ACHN (cell line): ENCODE results near the gene SKP2.
"Not testable (repeated sequence)": the region's sequence is repeated elsewhere in the genome, so short reads cannot be mapped to it uniquely, and the experiment has no call there.

Experiments
- DNase-seq: peaks from one replicate; pipeline ENCODE4 v3.0.0-alpha.2; 2015
- in situ Hi-C: cut with HindIII; loops from 2 replicates; pipeline ENCODE4 v1.10.0; 2017; ENCODE audit warnings: low sequenced_read_pairs, low pct_ligation_motif_present, low pct_unique_long_range_greater_than_20kb

The SKP2 gene

GRCh38 chr5:36180556-36181350, 28.8 kb downstream of the SKP2 start:
- in situ Hi-C loops, result no loop called here
- no peak for DNase-seq

GRCh38 chr5:36181774-36182173, 29.9 kb downstream of the SKP2 start:
- in situ Hi-C loops, result no loop called here
- no peak for DNase-seq

- in situ Hi-C loops, DNase-seq: not testable (repeated sequence)
These were observed 32.5 kb downstream of the SKP2 start for GRCh38 chr5:36184408-36184807.

- in situ Hi-C loops, result no loop called here
These were observed 41.8 kb downstream of the SKP2 start for GRCh38 chr5:36193746-36194145.

GRCh38 chr5:36198281-36198680, 46.4 kb downstream of the SKP2 start:
- DNase-seq, result no peak
- in situ Hi-C loops, result no loop called here

More at GRCh38 chr5:36193746-36194145, 41.8 kb downstream of the SKP2 start:
- DNase-seq, result no peak

GRCh38 chr5:36198783-36199182, 46.9 kb downstream of the SKP2 start:
- DNase-seq, in situ Hi-C loops: not testable (repeated sequence)

- in situ Hi-C loops, result no loop called here
- no peak for DNase-seq
These were observed 47.7 kb downstream of the SKP2 start for GRCh38 chr5:36199620-36200019.

- in situ Hi-C loops, result no loop called here
- peak; percentile 11 for DNase-seq
These were observed 48.6 kb downstream of the SKP2 start for GRCh38 chr5:36200513-36200912.

- no peak for DNase-seq
- in situ Hi-C loops, result no loop called here
These were observed 50.6 kb downstream of the SKP2 start for GRCh38 chr5:36202521-36202961.

GRCh38 chr5:36205329-36205728, 53.4 kb downstream of the SKP2 start:
- DNase-seq, result no peak
- in situ Hi-C loops, result no loop called here

- in situ Hi-C loops, result no loop called here
- DNase-seq, result no peak
These were observed 55.0 kb downstream of the SKP2 start for GRCh38 chr5:36206913-36207312.

- in situ Hi-C loops, result no loop called here
- no peak for DNase-seq
These were observed 56.9 kb downstream of the SKP2 start for GRCh38 chr5:36208786-36209185.

- in situ Hi-C loops, result no loop called here
- DNase-seq, result no peak
These were observed 57.8 kb downstream of the SKP2 start for GRCh38 chr5:36209664-36210063.

- DNase-seq, result no peak
- in situ Hi-C loops, result no loop called here
These were observed 62.5 kb downstream of the SKP2 start for GRCh38 chr5:36214436-36214835.

GRCh38 chr5:36215910-36216309, 64.0 kb downstream of the SKP2 start:
- no peak for DNase-seq

GRCh38 chr5:36217567-36217966, 65.7 kb downstream of the SKP2 start:
- DNase-seq, result no peak
- in situ Hi-C loops, result no loop called here

More at GRCh38 chr5:36215910-36216309, 64.0 kb downstream of the SKP2 start:
- in situ Hi-C loops, result no loop called here

GRCh38 chr5:36217988-36218387, 66.1 kb downstream of the SKP2 start:
- DNase-seq, result no peak
- in situ Hi-C loops, result no loop called here

GRCh38 chr5:36222620-36223019, 70.7 kb downstream of the SKP2 start:
- DNase-seq, result no peak
- in situ Hi-C loops, result no loop called here

- DNase-seq, result no peak
These were observed 75.1 kb downstream of the SKP2 start for GRCh38 chr5:36227046-36227445.

GRCh38 chr5:36228505-36228904, 76.6 kb downstream of the SKP2 start:
- in situ Hi-C loops, result no loop called here
- no peak for DNase-seq

More at GRCh38 chr5:36227046-36227445, 75.1 kb downstream of the SKP2 start:
- in situ Hi-C loops, result no loop called here
